ENCODE results near the gene PARVB.

Gene PARVB

GRCh38 chr22:44131989-44132685, 108.0 kb downstream of the PARVB start:
- no peak for TF ChIP-seq YY1 (IDR thresholded peaks at IDR 0.05; ENCODE audit: insufficient read depth, insufficient read length)
- TF ChIP-seq SUZ12 (IDR thresholded peaks at IDR 0.05; ENCODE audit: extremely low read depth, insufficient read depth, insufficient read length) = no peak
- no peak for TF ChIP-seq ZNF274 (IDR thresholded peaks at IDR 0.05; ENCODE audit: low read depth, low read length)
- DNase-seq (ENCODE audit: low read depth, low spot score) = no peak
- H3K9ac ChIP-seq (ENCODE audit: insufficient read length, low read depth) = no peak overlapping the region
- H3K27me3 ChIP-seq (ENCODE audit: insufficient read depth, insufficient read length) = no peaks in the 10 kb centered on the region
- H3K9me3 ChIP-seq (ENCODE audit: insufficient read depth, low read length) = peaks cover 20% of the 10 kb centered on the region
- H3K4me3 ChIP-seq (ENCODE audit: insufficient read length, low read depth) = no peak overlapping the region
- H3K4me1 ChIP-seq (ENCODE audit: insufficient read depth, insufficient read length) = no peaks in the 10 kb centered on the region
- peaks cover 6% of the 10 kb centered on the region for H3K36me3 ChIP-seq (ENCODE audit: insufficient read depth, insufficient read length, low read length)

GRCh38 chr22:44132724-44133123, 108.6 kb downstream of the PARVB start:
- Histone ChIP-seq H3K36me3 (ENCODE audit: insufficient read depth, insufficient read length, low read length) (peaks cover 8% of the 10 kb centered on the region), H3K9me3 (ENCODE audit: insufficient read depth, low read length) (peaks cover 21% of the 10 kb centered on the region), H3K4me3 (ENCODE audit: insufficient read length, low read depth) (no peak overlapping the region), H3K9ac (ENCODE audit: insufficient read length, low read depth) (no peak overlapping the region), H3K4me1 (ENCODE audit: insufficient read depth, insufficient read length) (no peaks in the 10 kb centered on the region), H3K27me3 (ENCODE audit: insufficient read depth, insufficient read length) (no peaks in the 10 kb centered on the region)
- no peak for DNase-seq (ENCODE audit: low read depth, low spot score)
- TF ChIP-seq SUZ12 (IDR thresholded peaks at IDR 0.05; ENCODE audit: extremely low read depth, insufficient read depth, insufficient read length) = no peak
- no peak for TF ChIP-seq YY1 (IDR thresholded peaks at IDR 0.05; ENCODE audit: insufficient read depth, insufficient read length)
- no peak for TF ChIP-seq ZNF274 (IDR thresholded peaks at IDR 0.05; ENCODE audit: low read depth, low read length)

- no peak for DNase-seq (ENCODE audit: low read depth, low spot score)
- H3K36me3 ChIP-seq (ENCODE audit: insufficient read depth, insufficient read length, low read length) = peaks cover 8% of the 10 kb centered on the region
- H3K27me3 ChIP-seq (ENCODE audit: insufficient read depth, insufficient read length) = no peaks in the 10 kb centered on the region
Observed at GRCh38 chr22:44133161-44133560, 109.1 kb downstream of the PARVB start.

GRCh38 chr22:44133901-44134571, 109.9 kb downstream of the PARVB start:
- H3K27me3 ChIP-seq (ENCODE audit: insufficient read depth, insufficient read length) = no peaks in the 10 kb centered on the region
- H3K36me3 ChIP-seq (ENCODE audit: insufficient read depth, insufficient read length, low read length) = peaks cover 8% of the 10 kb centered on the region
- H3K4me1 ChIP-seq (ENCODE audit: insufficient read depth, insufficient read length) = no peaks in the 10 kb centered on the region
- no peak for DNase-seq (ENCODE audit: low read depth, low spot score)
- TF ChIP-seq YY1 (IDR thresholded peaks at IDR 0.05; ENCODE audit: insufficient read depth, insufficient read length) = no peak
- H3K9ac ChIP-seq (ENCODE audit: insufficient read length, low read depth) = no peak overlapping the region
- H3K4me3 ChIP-seq (ENCODE audit: insufficient read length, low read depth) = no peak overlapping the region
- H3K9me3 ChIP-seq (ENCODE audit: insufficient read depth, low read length) = peaks cover 28% of the 10 kb centered on the region

More at GRCh38 chr22:44133161-44133560, 109.1 kb downstream of the PARVB start:
- H3K4me3 ChIP-seq (ENCODE audit: insufficient read length, low read depth) = no peak overlapping the region
- no peaks in the 10 kb centered on the region for H3K4me1 ChIP-seq (ENCODE audit: insufficient read depth, insufficient read length)
- H3K9me3 ChIP-seq (ENCODE audit: insufficient read depth, low read length) = peaks cover 26% of the 10 kb centered on the region
- no peak overlapping the region for H3K9ac ChIP-seq (ENCODE audit: insufficient read length, low read depth)
- TF ChIP-seq YY1 (IDR thresholded peaks at IDR 0.05; ENCODE audit: insufficient read depth, insufficient read length) (no peak), ZNF274 (IDR thresholded peaks at IDR 0.05; ENCODE audit: low read depth, low read length) (no peak), SUZ12 (IDR thresholded peaks at IDR 0.05; ENCODE audit: extremely low read depth, insufficient read depth, insufficient read length) (no peak)

- peaks cover 8% of the 10 kb centered on the region for H3K36me3 ChIP-seq (ENCODE audit: insufficient read depth, insufficient read length, low read length)
- no peaks in the 10 kb centered on the region for H3K4me1 ChIP-seq (ENCODE audit: insufficient read depth, insufficient read length)
- DNase-seq (ENCODE audit: low read depth, low spot score) = no peak
- H3K27me3 ChIP-seq (ENCODE audit: insufficient read depth, insufficient read length) = no peaks in the 10 kb centered on the region
- H3K9ac ChIP-seq (ENCODE audit: insufficient read length, low read depth) = no peak overlapping the region
- H3K4me3 ChIP-seq (ENCODE audit: insufficient read length, low read depth) = no peak overlapping the region
- H3K9me3 ChIP-seq (ENCODE audit: insufficient read depth, low read length) = peaks cover 28% of the 10 kb centered on the region
- TF ChIP-seq SUZ12 (IDR thresholded peaks at IDR 0.05; ENCODE audit: extremely low read depth, insufficient read depth, insufficient read length) (no peak), YY1 (IDR thresholded peaks at IDR 0.05; ENCODE audit: insufficient read depth, insufficient read length) (no peak), ZNF274 (IDR thresholded peaks at IDR 0.05; ENCODE audit: low read depth, low read length) (no peak)
Observed at GRCh38 chr22:44136112-44136511, 112.0 kb downstream of the PARVB start.

- TF ChIP-seq SUZ12 (IDR thresholded peaks at IDR 0.05; ENCODE audit: extremely low read depth, insufficient read depth, insufficient read length) (no peak), YY1 (IDR thresholded peaks at IDR 0.05; ENCODE audit: insufficient read depth, insufficient read length) (no peak), ZNF274 (IDR thresholded peaks at IDR 0.05; ENCODE audit: low read depth, low read length) (no peak)
- Histone ChIP-seq H3K4me3 (ENCODE audit: insufficient read length, low read depth) (no peak overlapping the region), H3K9ac (ENCODE audit: insufficient read length, low read depth) (no peak overlapping the region), H3K9me3 (ENCODE audit: insufficient read depth, low read length) (peaks cover 28% of the 10 kb centered on the region), H3K4me1 (ENCODE audit: insufficient read depth, insufficient read length) (no peaks in the 10 kb centered on the region), H3K27me3 (ENCODE audit: insufficient read depth, insufficient read length) (no peaks in the 10 kb centered on the region), H3K36me3 (ENCODE audit: insufficient read depth, insufficient read length, low read length) (peaks cover 8% of the 10 kb centered on the region)
- DNase-seq (ENCODE audit: low read depth, low spot score) = no peak
Observed at GRCh38 chr22:44136786-44137185, 112.7 kb downstream of the PARVB start.

- Histone ChIP-seq H3K27me3 (ENCODE audit: insufficient read depth, insufficient read length) (no peaks in the 10 kb centered on the region), H3K4me3 (ENCODE audit: insufficient read length, low read depth) (no peak overlapping the region), H3K36me3 (ENCODE audit: insufficient read depth, insufficient read length, low read length) (peaks cover 8% of the 10 kb centered on the region), H3K9ac (ENCODE audit: insufficient read length, low read depth) (no peak overlapping the region), H3K9me3 (ENCODE audit: insufficient read depth, low read length) (peaks cover 28% of the 10 kb centered on the region), H3K4me1 (ENCODE audit: insufficient read depth, insufficient read length) (peaks cover under 1% of the 10 kb centered on the region)
- TF ChIP-seq SUZ12 (IDR thresholded peaks at IDR 0.05; ENCODE audit: extremely low read depth, insufficient read depth, insufficient read length) (no peak), YY1 (IDR thresholded peaks at IDR 0.05; ENCODE audit: insufficient read depth, insufficient read length) (no peak), ZNF274 (IDR thresholded peaks at IDR 0.05; ENCODE audit: low read depth, low read length) (no peak)
- no peak for DNase-seq (ENCODE audit: low read depth, low spot score)
Observed at GRCh38 chr22:44137415-44137814, 113.3 kb downstream of the PARVB start.

Data from NT2/D1 (cell line).